ENCODE measurements around the gene GLP2R.

The GLP2R gene

GRCh38 chr17:9900784-9901183 is 75.1 kb downstream of the GLP2R start:
- no peak overlapping the region for H4K5ac ChIP-seq (ENCODE audit: low read length)
- no peaks in the 10 kb centered on the region for H3K79me1 ChIP-seq (ENCODE audit: low read length)
- no peak overlapping the region for H2BK15ac ChIP-seq (replicated peaks; ENCODE audit: low read depth)
- H3K56ac ChIP-seq (ENCODE audit: low read length) = no peak overlapping the region
- no peak overlapping the region for H3K9ac ChIP-seq (ENCODE audit: low read length)
- no peak for DNase-seq
- H4K8ac ChIP-seq (ENCODE audit: low read depth, low read length) = no peak overlapping the region
- H3K27ac ChIP-seq (ENCODE audit: low read depth, low read length) = no peak overlapping the region
- no peak overlapping the region for H3K4me3 ChIP-seq (ENCODE audit: low read length)
- H3K4ac ChIP-seq (ENCODE audit: low read depth, low read length) = no peak overlapping the region
- H3K23ac ChIP-seq (ENCODE audit: low read length) = no peak overlapping the region
- no peak overlapping the region for H2AK5ac ChIP-seq (ENCODE audit: low read length)
- H3K79me2 ChIP-seq (ENCODE audit: control insufficient read depth, insufficient read depth, low read length) = no peaks in the 10 kb centered on the region
- no CpG with 5 or more reads among the region's 8 CpGs for WGBS (ENCODE audit: extremely low coverage, insufficient coverage, low lambda C conversion rate)
- no peak overlapping the region for H3K4me2 ChIP-seq (ENCODE audit: low read length)
- H3K18ac ChIP-seq (ENCODE audit: low read length) = no peak overlapping the region
- no peak overlapping the region for H2BK5ac ChIP-seq (ENCODE audit: low read length)
- H3K36me3 ChIP-seq (ENCODE audit: control insufficient read depth, insufficient read depth, low read length) = no peaks in the 10 kb centered on the region
- H3K4me1 ChIP-seq (ENCODE audit: control insufficient read depth, low read depth, low read length) = no peaks in the 10 kb centered on the region
- H2BK120ac ChIP-seq (ENCODE audit: low read depth, low read length) = no peak overlapping the region
- no peaks in the 10 kb centered on the region for H3K27me3 ChIP-seq (ENCODE audit: insufficient read depth, low read length, poor library complexity)

- H3K18ac ChIP-seq (ENCODE audit: low read length) = no peak overlapping the region
- H3K4me3 ChIP-seq (ENCODE audit: low read length) = no peak overlapping the region
- WGBS (ENCODE audit: extremely low coverage, insufficient coverage, low lambda C conversion rate) = no CpG with 5 or more reads among the region's 2 CpGs
- H4K8ac ChIP-seq (ENCODE audit: low read depth, low read length) = no peak overlapping the region
- H3K79me1 ChIP-seq (ENCODE audit: low read length) = no peaks in the 10 kb centered on the region
- H3K4me2 ChIP-seq (ENCODE audit: low read length) = no peak overlapping the region
- no peak for DNase-seq
- H2BK120ac ChIP-seq (ENCODE audit: low read depth, low read length) = no peak overlapping the region
- H2BK15ac ChIP-seq (replicated peaks; ENCODE audit: low read depth) = no peak overlapping the region
- no peak overlapping the region for H3K27ac ChIP-seq (ENCODE audit: low read depth, low read length)
- H3K4me1 ChIP-seq (ENCODE audit: control insufficient read depth, low read depth, low read length) = no peaks in the 10 kb centered on the region
- no peak overlapping the region for H3K23ac ChIP-seq (ENCODE audit: low read length)
- no peak overlapping the region for H2AK5ac ChIP-seq (ENCODE audit: low read length)
- no peaks in the 10 kb centered on the region for H3K79me2 ChIP-seq (ENCODE audit: control insufficient read depth, insufficient read depth, low read length)
- no peak overlapping the region for H3K56ac ChIP-seq (ENCODE audit: low read length)
- H2BK5ac ChIP-seq (ENCODE audit: low read length) = no peak overlapping the region
- no peaks in the 10 kb centered on the region for H3K27me3 ChIP-seq (ENCODE audit: insufficient read depth, low read length, poor library complexity)
- H3K36me3 ChIP-seq (ENCODE audit: control insufficient read depth, insufficient read depth, low read length) = no peaks in the 10 kb centered on the region
- H4K5ac ChIP-seq (ENCODE audit: low read length) = no peak overlapping the region
- H3K4ac ChIP-seq (ENCODE audit: low read depth, low read length) = no peak overlapping the region
- H3K9ac ChIP-seq (ENCODE audit: low read length) = no peak overlapping the region
Observed at GRCh38 chr17:9902120-9902519, 76.4 kb downstream of the GLP2R start.

GRCh38 chr17:9904277-9905077 is 78.8 kb downstream of the GLP2R start:
- DNase-seq = no peak
- Histone ChIP-seq H2AK5ac (ENCODE audit: low read length) (no peak overlapping the region), H4K5ac (ENCODE audit: low read length) (no peak overlapping the region), H3K4me1 (ENCODE audit: control insufficient read depth, low read depth, low read length) (no peaks in the 10 kb centered on the region), H3K4me2 (ENCODE audit: low read length) (no peak overlapping the region), H3K27me3 (ENCODE audit: insufficient read depth, low read length, poor library complexity) (no peaks in the 10 kb centered on the region), H3K79me1 (ENCODE audit: low read length) (no peaks in the 10 kb centered on the region), H3K4me3 (ENCODE audit: low read length) (no peak overlapping the region), H3K9ac (ENCODE audit: low read length) (no peak overlapping the region), H3K27ac (ENCODE audit: low read depth, low read length) (no peak overlapping the region), H2BK5ac (ENCODE audit: low read length) (no peak overlapping the region), H2BK15ac (replicated peaks; ENCODE audit: low read depth) (no peak overlapping the region), H3K4ac (ENCODE audit: low read depth, low read length) (no peak overlapping the region), H3K18ac (ENCODE audit: low read length) (no peak overlapping the region), H3K56ac (ENCODE audit: low read length) (no peak overlapping the region), H4K8ac (ENCODE audit: low read depth, low read length) (no peak overlapping the region), H3K79me2 (ENCODE audit: control insufficient read depth, insufficient read depth, low read length) (no peaks in the 10 kb centered on the region), H3K36me3 (ENCODE audit: control insufficient read depth, insufficient read depth, low read length) (no peaks in the 10 kb centered on the region), H2BK120ac (ENCODE audit: low read depth, low read length) (no peak overlapping the region), H3K23ac (ENCODE audit: low read length) (no peak overlapping the region)
- no CpG with 5 or more reads among the region's 35 CpGs for WGBS (ENCODE audit: extremely low coverage, insufficient coverage, low lambda C conversion rate)

- Histone ChIP-seq H3K4ac (ENCODE audit: low read depth, low read length) (no peak within 1 kb of the TSS), H4K5ac (ENCODE audit: low read length) (no peak within 1 kb of the TSS), H3K18ac (ENCODE audit: low read length) (no peak within 1 kb of the TSS), H3K56ac (ENCODE audit: low read length) (no peak within 1 kb of the TSS), H2AK5ac (ENCODE audit: low read length) (no peak within 1 kb of the TSS), H3K27me3 (ENCODE audit: insufficient read depth, low read length, poor library complexity) (no peaks in the 10 kb centered on the region), H3K79me1 (ENCODE audit: low read length) (no peaks in the 10 kb centered on the region), H3K79me2 (ENCODE audit: control insufficient read depth, insufficient read depth, low read length) (no peaks in the 10 kb centered on the region), H2BK15ac (replicated peaks; ENCODE audit: low read depth) (no peak within 1 kb of the TSS), H4K8ac (ENCODE audit: low read depth, low read length) (no peak within 1 kb of the TSS), H3K4me2 (ENCODE audit: low read length) (no peak within 1 kb of the TSS), H3K9ac (ENCODE audit: low read length) (no peak within 1 kb of the TSS), H2BK5ac (ENCODE audit: low read length) (no peak within 1 kb of the TSS), H2BK120ac (ENCODE audit: low read depth, low read length) (no peak within 1 kb of the TSS), H3K23ac (ENCODE audit: low read length) (no peak within 1 kb of the TSS), H3K4me1 (ENCODE audit: control insufficient read depth, low read depth, low read length) (no peaks in the 10 kb centered on the region), H3K4me3 (ENCODE audit: low read length) (no peak within 1 kb of the TSS), H3K27ac (ENCODE audit: low read depth, low read length) (no peak within 1 kb of the TSS), H3K36me3 (ENCODE audit: control insufficient read depth, insufficient read depth, low read length) (no peaks in the 10 kb centered on the region)
- no peak for DNase-seq
- WGBS (ENCODE audit: extremely low coverage, insufficient coverage, low lambda C conversion rate) = no CpG with 5 or more reads among the region's 11 CpGs
Observed at GRCh38 chr17:9905078-9905415, 79.3 kb downstream of the GLP2R start, which contains the start of gene RCVRN. Gene RCVRN (minus strand): TSS chr17:9905271. CDS start chr17:9905180, 91 bp downstream.

GRCh38 chr17:9905902-9906301 is 80.2 kb downstream of the GLP2R start:
- H2BK15ac ChIP-seq (replicated peaks; ENCODE audit: low read depth) = no peak overlapping the region
- H2AK5ac ChIP-seq (ENCODE audit: low read length) = no peak overlapping the region
- H3K79me2 ChIP-seq (ENCODE audit: control insufficient read depth, insufficient read depth, low read length) = no peaks in the 10 kb centered on the region
- no peak overlapping the region for H3K9ac ChIP-seq (ENCODE audit: low read length)
- H3K4me3 ChIP-seq (ENCODE audit: low read length) = no peak overlapping the region
- no peak overlapping the region for H2BK5ac ChIP-seq (ENCODE audit: low read length)
- no peaks in the 10 kb centered on the region for H3K79me1 ChIP-seq (ENCODE audit: low read length)
- H3K36me3 ChIP-seq (ENCODE audit: control insufficient read depth, insufficient read depth, low read length) = no peaks in the 10 kb centered on the region
- peak; percentile 52 for DNase-seq
- no peak overlapping the region for H3K18ac ChIP-seq (ENCODE audit: low read length)
- no peak overlapping the region for H3K27ac ChIP-seq (ENCODE audit: low read depth, low read length)
- no peaks in the 10 kb centered on the region for H3K4me1 ChIP-seq (ENCODE audit: control insufficient read depth, low read depth, low read length)
- H3K4me2 ChIP-seq (ENCODE audit: low read length) = no peak overlapping the region
- no peak overlapping the region for H3K23ac ChIP-seq (ENCODE audit: low read length)
- no peak overlapping the region for H4K8ac ChIP-seq (ENCODE audit: low read depth, low read length)
- WGBS (ENCODE audit: extremely low coverage, insufficient coverage, low lambda C conversion rate) = no CpG with 5 or more reads among the region's 4 CpGs
- no peak overlapping the region for H3K4ac ChIP-seq (ENCODE audit: low read depth, low read length)
- H4K5ac ChIP-seq (ENCODE audit: low read length) = no peak overlapping the region
- H3K56ac ChIP-seq (ENCODE audit: low read length) = no peak overlapping the region
- H2BK120ac ChIP-seq (ENCODE audit: low read depth, low read length) = no peak overlapping the region
- H3K27me3 ChIP-seq (ENCODE audit: insufficient read depth, low read length, poor library complexity) = no peaks in the 10 kb centered on the region

- no CpG with 5 or more reads among the region's 14 CpGs for WGBS (ENCODE audit: extremely low coverage, insufficient coverage, low lambda C conversion rate)
- Histone ChIP-seq H2BK120ac (ENCODE audit: low read depth, low read length) (no peak overlapping the region), H2BK5ac (ENCODE audit: low read length) (no peak overlapping the region), H3K9ac (ENCODE audit: low read length) (no peak overlapping the region), H3K36me3 (ENCODE audit: control insufficient read depth, insufficient read depth, low read length) (no peaks in the 10 kb centered on the region), H3K27me3 (ENCODE audit: insufficient read depth, low read length, poor library complexity) (no peaks in the 10 kb centered on the region), H3K18ac (ENCODE audit: low read length) (no peak overlapping the region), H3K4me1 (ENCODE audit: control insufficient read depth, low read depth, low read length) (no peaks in the 10 kb centered on the region), H4K8ac (ENCODE audit: low read depth, low read length) (no peak overlapping the region), H3K4me3 (ENCODE audit: low read length) (no peak overlapping the region), H3K79me2 (ENCODE audit: control insufficient read depth, insufficient read depth, low read length) (no peaks in the 10 kb centered on the region), H3K79me1 (ENCODE audit: low read length) (no peaks in the 10 kb centered on the region), H3K27ac (ENCODE audit: low read depth, low read length) (no peak overlapping the region), H2BK15ac (replicated peaks; ENCODE audit: low read depth) (no peak overlapping the region), H3K56ac (ENCODE audit: low read length) (no peak overlapping the region), H3K23ac (ENCODE audit: low read length) (no peak overlapping the region), H2AK5ac (ENCODE audit: low read length) (no peak overlapping the region), H4K5ac (ENCODE audit: low read length) (no peak overlapping the region), H3K4me2 (ENCODE audit: low read length) (no peak overlapping the region), H3K4ac (ENCODE audit: low read depth, low read length) (no peak overlapping the region)
- no peak for DNase-seq
Observed at GRCh38 chr17:9906616-9907015, 80.9 kb downstream of the GLP2R start.

All from mesendoderm (in vitro differentiated cells).